ENCODE data around the gene ALPK1.
A peak's percentile ranks its signal among the peaks of the same experiment; 100 is the strongest.

Gene ALPK1

DNA sequence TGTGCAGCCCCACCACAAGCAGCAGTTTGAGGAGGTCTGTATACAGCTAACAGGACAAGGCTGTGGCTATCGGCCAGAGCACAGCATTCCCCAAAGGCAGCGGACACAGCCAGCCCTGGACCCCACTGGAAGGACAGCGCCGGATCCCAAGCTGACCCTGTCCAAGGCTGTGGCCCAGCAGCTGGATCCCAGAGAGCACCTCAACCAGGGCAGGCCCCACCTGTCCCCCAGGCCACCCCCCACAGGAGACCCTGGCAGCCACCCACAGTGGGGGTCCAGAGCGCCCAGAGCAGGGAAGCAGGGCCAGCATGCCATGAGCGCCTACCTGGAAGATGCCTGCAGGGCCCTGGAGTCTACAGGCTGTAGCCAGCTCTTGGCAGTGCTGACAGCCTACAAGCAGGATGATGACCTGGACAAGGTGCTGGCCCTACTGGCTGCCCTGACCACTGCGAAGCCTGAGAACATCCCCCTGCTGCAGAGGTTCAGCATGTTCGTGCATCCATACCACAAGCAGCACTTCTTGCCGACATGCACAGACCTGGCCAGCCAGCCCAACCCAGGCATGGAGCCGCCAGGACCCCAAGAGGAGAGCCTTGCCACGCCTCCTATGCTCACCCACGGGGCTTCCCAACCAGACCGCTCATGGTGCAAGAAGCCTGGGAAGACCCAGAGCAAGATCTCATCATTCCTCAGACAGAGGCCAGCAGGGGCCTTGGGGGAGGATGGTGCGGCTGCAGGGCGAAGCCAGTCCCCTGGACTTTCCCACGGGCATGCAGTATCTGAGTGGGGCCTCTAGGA lies 62.0 kb downstream of the ALPK1 start:
- H3K4me3 ChIP-seq (ENCODE audit: low read depth, low read length): no peak overlapping the region
- H3K9me3 ChIP-seq (ENCODE audit: control insufficient read depth, insufficient read depth, low read depth, low read length): no peaks in the 10 kb centered on the region
- no peak overlapping the region for H3K27ac ChIP-seq (ENCODE audit: low read depth, low read length)
- no peaks in the 10 kb centered on the region for H3K36me3 ChIP-seq (ENCODE audit: control insufficient read depth, insufficient read depth, low read length)
- no peaks in the 10 kb centered on the region for H3K27me3 ChIP-seq (ENCODE audit: control insufficient read depth, insufficient read depth, low read length)
- no peak overlapping the region for H3K9ac ChIP-seq (ENCODE audit: low read length)
- peaks cover 7% of the 10 kb centered on the region for H3K4me1 ChIP-seq (ENCODE audit: control insufficient read depth, insufficient read depth, low read length)

DNA sequence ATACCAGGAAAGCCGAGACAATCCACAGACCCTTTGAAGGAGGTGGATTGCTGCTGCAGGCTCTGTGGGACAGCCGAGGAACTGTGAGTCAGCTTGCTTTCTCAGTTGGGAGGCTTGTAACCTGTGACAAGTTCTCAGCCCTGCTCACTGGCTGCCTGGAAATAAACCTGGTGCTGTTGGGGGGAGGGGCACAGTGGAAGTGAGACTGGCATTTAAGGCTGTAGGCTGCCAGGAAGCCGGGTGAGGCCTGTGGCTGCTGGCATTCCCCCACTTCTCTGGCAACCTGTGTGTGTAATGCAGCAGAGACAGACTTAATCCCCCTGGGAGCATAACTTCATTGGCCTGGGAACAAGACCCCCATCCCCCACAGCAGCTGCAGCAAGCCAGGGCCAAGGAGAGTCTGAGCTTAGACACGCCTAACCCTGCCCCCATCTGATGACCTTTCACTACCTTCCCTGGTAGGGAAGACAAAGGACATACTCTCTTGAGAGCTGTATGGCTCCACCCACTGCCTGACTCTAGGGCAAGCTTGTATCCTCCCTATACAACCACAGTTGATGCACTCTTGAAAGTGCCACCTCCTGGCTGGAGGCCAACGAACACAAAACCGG lies 64.1 kb downstream of the ALPK1 start:
- no peaks in the 10 kb centered on the region for H3K27me3 ChIP-seq (ENCODE audit: control insufficient read depth, insufficient read depth, low read length)
- H3K4me1 ChIP-seq (ENCODE audit: control insufficient read depth, insufficient read depth, low read length): peaks cover 7% of the 10 kb centered on the region
- H3K9me3 ChIP-seq (ENCODE audit: control insufficient read depth, insufficient read depth, low read depth, low read length): no peaks in the 10 kb centered on the region
- H3K27ac ChIP-seq (ENCODE audit: low read depth, low read length): peak overlapping the region; percentile 45; the same call in 1 of the 2 replicates
- H3K36me3 ChIP-seq (ENCODE audit: control insufficient read depth, insufficient read depth, low read length): no peaks in the 10 kb centered on the region
- H3K9ac ChIP-seq (ENCODE audit: low read length): peak overlapping the region; percentile 31
- peak overlapping the region; percentile 30 for H3K4me3 ChIP-seq (ENCODE audit: low read depth, low read length)

DNA sequence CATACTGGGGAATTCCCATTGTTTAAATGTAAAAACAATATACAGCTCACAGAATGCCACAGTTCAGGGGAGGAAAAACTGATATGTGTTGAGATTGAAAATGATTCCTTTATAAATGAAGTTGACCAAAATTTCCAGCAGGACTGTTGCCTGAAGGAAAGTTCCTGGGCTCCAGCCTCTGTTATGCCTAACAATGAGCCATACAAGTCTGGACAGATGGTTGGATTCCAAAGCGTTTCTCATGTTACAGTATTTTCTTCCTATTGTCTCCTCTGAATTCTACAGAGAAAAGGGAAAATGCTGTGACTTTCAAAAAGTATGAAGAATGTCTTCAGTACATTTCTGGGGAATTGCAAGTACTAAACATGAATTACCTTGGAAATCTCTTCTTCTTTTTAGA lies 73.3 kb downstream of the ALPK1 start:
- Histone ChIP-seq H3K4me3 (ENCODE audit: low read depth, low read length) (no peak overlapping the region), H3K9ac (ENCODE audit: low read length) (no peak overlapping the region), H3K27me3 (ENCODE audit: control insufficient read depth, insufficient read depth, low read length) (no peaks in the 10 kb centered on the region), H3K36me3 (ENCODE audit: control insufficient read depth, insufficient read depth, low read length) (no peaks in the 10 kb centered on the region), H3K9me3 (ENCODE audit: control insufficient read depth, insufficient read depth, low read depth, low read length) (no peaks in the 10 kb centered on the region), H3K4me1 (ENCODE audit: control insufficient read depth, insufficient read depth, low read length) (no peaks in the 10 kb centered on the region), H3K27ac (ENCODE audit: low read depth, low read length) (no peak overlapping the region)

GRCh38 chr4:112371361-112371760 lies 74.2 kb downstream of the ALPK1 start:
- Histone ChIP-seq H3K36me3 (ENCODE audit: control insufficient read depth, insufficient read depth, low read length) (no peaks in the 10 kb centered on the region), H3K4me3 (ENCODE audit: low read depth, low read length) (no peak overlapping the region), H3K27ac (ENCODE audit: low read depth, low read length) (no peak overlapping the region), H3K9me3 (ENCODE audit: control insufficient read depth, insufficient read depth, low read depth, low read length) (no peaks in the 10 kb centered on the region), H3K9ac (ENCODE audit: low read length) (no peak overlapping the region), H3K27me3 (ENCODE audit: control insufficient read depth, insufficient read depth, low read length) (no peaks in the 10 kb centered on the region), H3K4me1 (ENCODE audit: control insufficient read depth, insufficient read depth, low read length) (no peaks in the 10 kb centered on the region)

GRCh38 chr4:112374850-112375249 lies 77.7 kb downstream of the ALPK1 start:
- Histone ChIP-seq H3K27ac (ENCODE audit: low read depth, low read length) (no peak overlapping the region), H3K27me3 (ENCODE audit: control insufficient read depth, insufficient read depth, low read length) (peaks cover 13% of the 10 kb centered on the region), H3K9me3 (ENCODE audit: control insufficient read depth, insufficient read depth, low read depth, low read length) (no peaks in the 10 kb centered on the region), H3K9ac (ENCODE audit: low read length) (no peak overlapping the region), H3K36me3 (ENCODE audit: control insufficient read depth, insufficient read depth, low read length) (no peaks in the 10 kb centered on the region), H3K4me1 (ENCODE audit: control insufficient read depth, insufficient read depth, low read length) (peaks cover 8% of the 10 kb centered on the region), H3K4me3 (ENCODE audit: low read depth, low read length) (no peak overlapping the region)

DNA sequence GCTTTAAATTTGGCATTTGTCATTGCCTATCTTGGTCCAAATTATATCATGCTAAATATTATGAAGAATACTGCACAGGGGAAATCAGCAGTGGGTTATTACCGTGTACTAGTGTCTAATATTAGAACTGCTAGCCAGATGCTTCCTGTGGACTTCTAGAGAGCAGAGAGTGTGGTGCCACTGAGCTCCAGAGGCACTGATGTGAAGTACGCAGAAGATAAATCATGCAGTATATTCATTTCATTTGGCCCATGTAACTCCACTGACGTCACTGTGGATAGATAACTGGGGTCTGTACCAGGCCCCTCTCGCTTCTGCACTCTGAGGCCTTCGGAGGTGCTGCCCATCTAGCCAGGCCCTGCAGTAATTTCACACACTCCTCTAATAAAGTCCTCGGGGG lies 80.0 kb downstream of the ALPK1 start:
- Histone ChIP-seq H3K27me3 (ENCODE audit: control insufficient read depth, insufficient read depth, low read length) (peaks cover 26% of the 10 kb centered on the region), H3K4me3 (ENCODE audit: low read depth, low read length) (no peak overlapping the region), H3K9ac (ENCODE audit: low read length) (no peak overlapping the region), H3K4me1 (ENCODE audit: control insufficient read depth, insufficient read depth, low read length) (peaks cover 8% of the 10 kb centered on the region), H3K9me3 (ENCODE audit: control insufficient read depth, insufficient read depth, low read depth, low read length) (no peaks in the 10 kb centered on the region), H3K36me3 (ENCODE audit: control insufficient read depth, insufficient read depth, low read length) (no peaks in the 10 kb centered on the region), H3K27ac (ENCODE audit: low read depth, low read length) (no peak overlapping the region)

DNA sequence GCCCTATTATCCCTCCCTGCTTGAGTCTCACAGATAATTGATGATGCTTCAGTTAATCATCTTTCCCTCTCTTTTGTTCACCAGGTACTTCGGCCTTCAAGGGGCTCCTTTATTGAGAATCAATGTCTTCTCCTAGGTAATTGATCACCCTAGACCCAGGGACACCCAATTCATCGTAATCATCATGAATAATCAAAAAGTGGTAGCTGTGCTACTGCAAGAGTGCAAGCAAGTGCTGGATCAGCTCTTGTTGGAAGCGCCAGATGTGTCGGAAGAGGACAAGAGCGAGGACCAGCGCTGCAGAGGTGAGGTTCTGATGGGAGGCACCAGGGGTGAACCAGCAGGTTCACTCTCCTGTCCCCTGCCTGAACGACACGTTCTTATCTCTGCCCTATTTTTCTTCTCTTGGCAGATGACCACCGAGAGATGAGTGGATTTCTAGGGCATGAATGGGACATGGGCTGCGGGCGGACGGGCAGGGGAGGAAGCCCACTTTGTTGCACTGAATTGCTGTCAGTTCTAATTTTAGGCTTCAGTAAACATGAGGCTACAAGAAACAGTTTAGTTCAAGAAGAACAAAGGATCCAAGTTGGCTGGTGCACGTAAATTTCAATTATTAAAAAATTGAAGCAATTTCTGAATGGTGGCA lies 80.5 kb downstream of the ALPK1 start:
- Histone ChIP-seq H3K27ac (ENCODE audit: low read depth, low read length) (no peak overlapping the region), H3K4me1 (ENCODE audit: control insufficient read depth, insufficient read depth, low read length) (peaks cover 8% of the 10 kb centered on the region), H3K27me3 (ENCODE audit: control insufficient read depth, insufficient read depth, low read length) (peaks cover 26% of the 10 kb centered on the region), H3K4me3 (ENCODE audit: low read depth, low read length) (no peak overlapping the region), H3K9me3 (ENCODE audit: control insufficient read depth, insufficient read depth, low read depth, low read length) (no peaks in the 10 kb centered on the region), H3K36me3 (ENCODE audit: control insufficient read depth, insufficient read depth, low read length) (no peaks in the 10 kb centered on the region), H3K9ac (ENCODE audit: low read length) (no peak overlapping the region)

- no peak overlapping the region for H3K27ac ChIP-seq (ENCODE audit: low read depth, low read length)
- peaks cover 8% of the 10 kb centered on the region for H3K4me1 ChIP-seq (ENCODE audit: control insufficient read depth, insufficient read depth, low read length)
- H3K9ac ChIP-seq (ENCODE audit: low read length): no peak overlapping the region
- no peaks in the 10 kb centered on the region for H3K36me3 ChIP-seq (ENCODE audit: control insufficient read depth, insufficient read depth, low read length)
- H3K27me3 ChIP-seq (ENCODE audit: control insufficient read depth, insufficient read depth, low read length): peaks cover 26% of the 10 kb centered on the region
- no peaks in the 10 kb centered on the region for H3K9me3 ChIP-seq (ENCODE audit: control insufficient read depth, insufficient read depth, low read depth, low read length)
- H3K4me3 ChIP-seq (ENCODE audit: low read depth, low read length): no peak overlapping the region
These were observed 81.1 kb downstream of the ALPK1 start for GRCh38 chr4:112378243-112378620.

- no peak overlapping the region for H3K27ac ChIP-seq (ENCODE audit: low read depth, low read length)
- H3K4me1 ChIP-seq (ENCODE audit: control insufficient read depth, insufficient read depth, low read length): peaks cover 8% of the 10 kb centered on the region
- H3K4me3 ChIP-seq (ENCODE audit: low read depth, low read length): peak overlapping the region; percentile 46
These were observed 81.7 kb downstream of the ALPK1 start for GRCh38 chr4:112378858-112379257.

DNA sequence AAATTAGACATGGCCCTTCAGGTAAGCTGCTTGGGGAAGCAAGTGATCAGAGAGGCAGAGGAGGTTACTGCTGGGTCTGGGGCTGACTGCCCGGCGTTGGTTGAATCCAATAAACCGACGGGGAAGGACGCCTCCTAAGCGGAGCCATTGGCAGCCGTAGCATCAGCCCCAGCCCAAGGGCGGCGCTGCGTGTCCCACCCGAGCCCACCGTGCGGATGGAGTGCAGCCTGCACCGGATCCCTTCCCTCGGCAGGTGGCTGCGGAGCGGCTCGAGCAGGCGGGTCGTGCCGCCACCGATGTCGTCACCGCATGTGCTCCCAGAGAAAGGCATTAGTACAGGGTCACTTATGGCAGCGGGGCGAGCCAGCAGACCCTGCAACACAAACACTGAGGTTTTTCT lies 82.1 kb downstream of the ALPK1 start:
- peak overlapping the region; percentile 36 for H3K9ac ChIP-seq (ENCODE audit: low read length)
- peaks cover 26% of the 10 kb centered on the region for H3K27me3 ChIP-seq (ENCODE audit: control insufficient read depth, insufficient read depth, low read length)
- H3K36me3 ChIP-seq (ENCODE audit: control insufficient read depth, insufficient read depth, low read length): no peaks in the 10 kb centered on the region
- H3K27ac ChIP-seq (ENCODE audit: low read depth, low read length): no peak overlapping the region
- no peaks in the 10 kb centered on the region for H3K9me3 ChIP-seq (ENCODE audit: control insufficient read depth, insufficient read depth, low read depth, low read length)
- H3K4me1 ChIP-seq (ENCODE audit: control insufficient read depth, insufficient read depth, low read length): peaks cover 8% of the 10 kb centered on the region
- H3K4me3 ChIP-seq (ENCODE audit: low read depth, low read length): peak overlapping the region; percentile 46

More at GRCh38 chr4:112378858-112379257, 81.7 kb downstream of the ALPK1 start:
- Histone ChIP-seq H3K27me3 (ENCODE audit: control insufficient read depth, insufficient read depth, low read length) (peaks cover 26% of the 10 kb centered on the region), H3K36me3 (ENCODE audit: control insufficient read depth, insufficient read depth, low read length) (no peaks in the 10 kb centered on the region), H3K9ac (ENCODE audit: low read length) (peak overlapping the region; percentile 10), H3K9me3 (ENCODE audit: control insufficient read depth, insufficient read depth, low read depth, low read length) (no peaks in the 10 kb centered on the region)

Data from HUES6 (cell line).